Measurements from ENCODE around the gene SPHKAP. TPM values are rescaled to one million over a fixed set of nuclear protein-coding genes. Genes with fewer than 3 reads are reported as not detected.

SPHKAP gene
- total and polyA plus RNA-seq, 8 donors = 0.18 to 1.8 (median 1.4) TPM; not detected in 1

- no peak for TF ChIP-seq CTCF (IDR thresholded peaks at IDR 0.05)
- no peaks in the 10 kb centered on the region for H3K27me3 ChIP-seq
- DNase-seq = no peak
- no peaks in the 10 kb centered on the region for H3K36me3 ChIP-seq
- no peak for ATAC-seq
- H3K9me3 ChIP-seq = no peaks in the 10 kb centered on the region
- no peaks in the 10 kb centered on the region for H3K4me1 ChIP-seq
- no peak overlapping the region for H3K27ac ChIP-seq
- no peak overlapping the region for H3K4me3 ChIP-seq
- intact Hi-C loops (cut with DNase I) = no loop called here
These were observed 114.2 kb downstream of the SPHKAP start for GRCh38 chr2:228067309-228067708.

GRCh38 chr2:228066126-228066798, 115.2 kb downstream of the SPHKAP start:
- Histone ChIP-seq H3K36me3 (no peaks in the 10 kb centered on the region), H3K4me3 (no peak overlapping the region), H3K27ac (no peak overlapping the region), H3K4me1 (no peaks in the 10 kb centered on the region), H3K27me3 (no peaks in the 10 kb centered on the region), H3K9me3 (no peaks in the 10 kb centered on the region)
- DNase-seq (no peak), ATAC-seq (no peak)
- TF ChIP-seq CTCF (IDR thresholded peaks at IDR 0.05) = no peak
- intact Hi-C loops (cut with DNase I) = no loop called here

- no peaks in the 10 kb centered on the region for H3K36me3 ChIP-seq
- no peaks in the 10 kb centered on the region for H3K9me3 ChIP-seq
- no peak for TF ChIP-seq CTCF (IDR thresholded peaks at IDR 0.05)
- H3K27me3 ChIP-seq = no peaks in the 10 kb centered on the region
- ATAC-seq (no peak), DNase-seq (no peak)
- intact Hi-C loops (cut with DNase I) = no loop called here
- no peaks in the 10 kb centered on the region for H3K4me1 ChIP-seq
- H3K4me3 ChIP-seq = no peak overlapping the region
- no peak overlapping the region for H3K27ac ChIP-seq
These were observed 115.8 kb downstream of the SPHKAP start for GRCh38 chr2:228065686-228066085.

- H3K4me1 ChIP-seq = no peaks in the 10 kb centered on the region
- intact Hi-C loops (cut with DNase I) = no loop called here
- H3K4me3 ChIP-seq = no peak overlapping the region
- ATAC-seq (no peak), DNase-seq (no peak)
- H3K9me3 ChIP-seq = no peaks in the 10 kb centered on the region
- H3K27ac ChIP-seq = no peak overlapping the region
- no peak for TF ChIP-seq CTCF (IDR thresholded peaks at IDR 0.05)
- H3K27me3 ChIP-seq = no peaks in the 10 kb centered on the region
- H3K36me3 ChIP-seq = no peaks in the 10 kb centered on the region
These were observed 116.6 kb downstream of the SPHKAP start for GRCh38 chr2:228064796-228065315.

GRCh38 chr2:228064024-228064423, 117.5 kb downstream of the SPHKAP start:
- Histone ChIP-seq H3K4me3 (no peak overlapping the region), H3K27ac (no peak overlapping the region), H3K4me1 (no peaks in the 10 kb centered on the region), H3K36me3 (no peaks in the 10 kb centered on the region), H3K9me3 (no peaks in the 10 kb centered on the region), H3K27me3 (no peaks in the 10 kb centered on the region)
- intact Hi-C loops (cut with DNase I) = no loop called here
- TF ChIP-seq CTCF (IDR thresholded peaks at IDR 0.05) = no peak
- no peak for DNase-seq
- ATAC-seq = no peak

All from left lung (tissue), 10 donors.